PC-9 (cell line): Measurements from ENCODE around the gene PADI3. TPM values are rescaled to one million over a fixed set of nuclear protein-coding genes. Genes with fewer than 3 reads are reported as not detected.

ENCODE experiments used
- BruUV-seq: library from RNA; stranded (reverse); fragments of 400-500 nt; replicated peaks from 2 replicates; lab custom pipeline; 2021; lab: Mats Ljungman, UMichigan
- CTCF ChIA-PET: fragments of 300-600 bp; sonication (Branson Sonifier 250); formaldehyde crosslinking; loops from one replicate; lab custom pipeline; 2022; ENCODE audit warnings: antibody characterized with exemption; lab: Charles Lee
- POLR2A ChIA-PET: fragments of 300-600 bp; sonication (Branson Sonifier 250); formaldehyde crosslinking; loops from one replicate; lab custom pipeline; 2022; ENCODE audit warnings: antibody characterized with exemption; ENCODE audit not compliant: unreplicated experiment; lab: Charles Lee
- DNase-seq, 2 experiments: peaks; one replicate each; pipeline versions ENCODE4 v3.0.0 to v3.0.0-alpha.2; 2015 to 2022; ENCODE audit warnings: mixed read lengths in 1 of 2
- H2AFZ ChIP-seq: fragments of 200-600 bp; sonication (generic); 2 replicates; pipeline ENCODE4 v1.8.1; 2017; ENCODE audit warnings: antibody characterized with exemption
- H3F3A ChIP-seq: fragments of 200-600 bp; sonication (generic); 2 replicates; pipeline ENCODE4 v1.8.1; 2017; ENCODE audit warnings: antibody characterized with exemption, mild to moderate bottlenecking, low read depth; ENCODE audit not compliant: insufficient read depth
- H3K27ac ChIP-seq: fragments of 200-600 bp; sonication (generic); 2 replicates; pipeline ENCODE4 v1.6.1; 2016; ENCODE audit warnings: mixed run types
- H3K27me3 ChIP-seq: fragments of 200-600 bp; sonication (generic); 2 replicates; pipeline ENCODE4 v1.6.1; 2016; ENCODE audit warnings: low read depth, mixed run types; ENCODE audit not compliant: insufficient read depth
- H3K36me3 ChIP-seq: fragments of 200-600 bp; sonication (generic); 2 replicates; pipeline ENCODE4 v1.6.1; 2016; ENCODE audit warnings: low read depth, mixed run types
- H3K4me1 ChIP-seq: fragments of 200-600 bp; sonication (generic); replicated peaks from 2 replicates; pipeline ENCODE4 v1.6.1; 2016; ENCODE audit warnings: mixed run types; ENCODE audit not compliant: insufficient read depth
- H3K4me2 ChIP-seq: fragments of 200-600 bp; sonication (generic); 2 replicates; pipeline ENCODE4 v1.6.1; 2017; ENCODE audit warnings: mixed run types
- H3K4me3 ChIP-seq: fragments of 200-600 bp; sonication (generic); 2 replicates; pipeline ENCODE4 v1.6.1; 2016; ENCODE audit warnings: mixed run types
- H3K79me2 ChIP-seq: fragments of 200-600 bp; sonication (generic); 2 replicates; pipeline ENCODE4 v1.6.1; 2017; ENCODE audit warnings: low read depth, mixed run types
- H3K9me2 ChIP-seq: fragments of 200-600 bp; sonication (generic); 2 replicates; pipeline ENCODE4 v1.8.1; 2017; ENCODE audit warnings: mild to moderate bottlenecking; ENCODE audit not compliant: insufficient read depth
- H3K9me3 ChIP-seq: fragments of 200-600 bp; sonication (generic); 2 replicates; pipeline ENCODE4 v1.8.1; 2016; ENCODE audit warnings: low read depth; ENCODE audit not compliant: insufficient read depth
- H4K20me1 ChIP-seq: fragments of 200-600 bp; sonication (generic); 2 replicates; pipeline ENCODE4 v1.8.1; 2017; ENCODE audit not compliant: insufficient read depth
- CTCF ChIP-seq: fragments of 200-600 bp; sonication (generic); conservative IDR thresholded peaks from 2 replicates; pipeline ENCODE4 v1.6.1; 2017; ENCODE audit warnings: mixed run types, antibody characterized with exemption, mild to moderate bottlenecking, moderate library complexity
- EZH2 ChIP-seq: fragments of 200-600 bp; sonication (generic); IDR thresholded peaks from 2 replicates; pipeline ENCODE4 v1.8.0; 2017; ENCODE audit warnings: antibody characterized with exemption, low read depth
- intact Hi-C: fragments of 100-400 bp; cut with micrococcal nuclease; formaldehyde crosslinking; loops from one replicate; pipeline ENCODE4 v1.10.0; 2022; ENCODE audit not compliant: unreplicated experiment
- total RNA-seq: library from RNA; stranded (reverse); gene quantifications from 2 replicates; pipeline ENCODE4 v1.2.3, GENCODE V29; 2021

Gene PADI3
- total RNA-seq, 1 experiment from 2014 or later, result 5.0 TPM

GRCh38 chr1:17315542-17316130 is 66.7 kb downstream of the PADI3 start:
- CTCF ChIA-PET, result no interaction called here
- BruUV-seq, result no TSS peak
- Histone ChIP-seq H3K27ac (no peak overlapping the region), H3K27me3 (no peaks in the 10 kb centered on the region), H3K36me3 (no peaks in the 10 kb centered on the region), H3K9me3 (no peaks in the 10 kb centered on the region), H3K4me1 (peaks cover 10% of the 10 kb centered on the region; the same call in 1 of the 2 replicates), H3K4me3 (no peak overlapping the region), H2AFZ (no peak overlapping the region), H4K20me1 (no peaks in the 10 kb centered on the region), H3K4me2 (no peak overlapping the region), H3K9me2 (no peaks in the 10 kb centered on the region), H3F3A (0 out of 2 replicates have a peak, but pooled peaks cover 4% of the 10 kb centered on the region), H3K79me2 (no peaks in the 10 kb centered on the region)
- POLR2A ChIA-PET, result no interaction called here
- intact Hi-C loops, result no loop called here
- TF ChIP-seq CTCF, result no peak
- no peak for TF ChIP-seq EZH2
- DNase-seq, result no peak

- no peaks in the 10 kb centered on the region for H4K20me1 ChIP-seq
- no peaks in the 10 kb centered on the region for H3K79me2 ChIP-seq
- TF ChIP-seq CTCF (no peak), EZH2 (no peak)
- peaks cover 4% of the 10 kb centered on the region; the same call in 1 of the 2 replicates for H3F3A ChIP-seq
- H3K27ac ChIP-seq, result no peak overlapping the region
- no peak overlapping the region for H3K4me2 ChIP-seq
- ChIA-PET CTCF (no interaction called here), POLR2A (no interaction called here)
- DNase-seq, result no peak
- intact Hi-C loops, result no loop called here
- H3K9me2 ChIP-seq, result no peaks in the 10 kb centered on the region
- H3K36me3 ChIP-seq, result no peaks in the 10 kb centered on the region
- H3K4me3 ChIP-seq, result no peak overlapping the region
- no peaks in the 10 kb centered on the region for H3K27me3 ChIP-seq
- H3K9me3 ChIP-seq, result no peaks in the 10 kb centered on the region
- no peak overlapping the region for H2AFZ ChIP-seq
- H3K4me1 ChIP-seq, result peaks cover 10% of the 10 kb centered on the region; the same call in 1 of the 2 replicates
- BruUV-seq, result no TSS peak
Observed at GRCh38 chr1:17316704-17317103, 67.8 kb downstream of the PADI3 start.

GRCh38 chr1:17318262-17318661 is 69.4 kb downstream of the PADI3 start:
- no peak overlapping the region for H2AFZ ChIP-seq
- H3K4me2 ChIP-seq, result no peak overlapping the region
- TF ChIP-seq CTCF (no peak), EZH2 (no peak)
- DNase-seq, result no peak
- H3K9me2 ChIP-seq, result no peaks in the 10 kb centered on the region
- no peaks in the 10 kb centered on the region for H3K9me3 ChIP-seq
- no peaks in the 10 kb centered on the region for H3K4me1 ChIP-seq
- H3K79me2 ChIP-seq, result no peaks in the 10 kb centered on the region
- intact Hi-C loops, result no loop called here
- ChIA-PET POLR2A (no interaction called here), CTCF (no interaction called here)
- no peaks in the 10 kb centered on the region; the same call in 1 of the 2 replicates for H3F3A ChIP-seq
- H3K27ac ChIP-seq, result no peak overlapping the region
- H3K4me3 ChIP-seq, result no peak overlapping the region
- BruUV-seq, result no TSS peak
- no peaks in the 10 kb centered on the region for H4K20me1 ChIP-seq
- no peaks in the 10 kb centered on the region for H3K27me3 ChIP-seq
- no peaks in the 10 kb centered on the region for H3K36me3 ChIP-seq
